Activated T-helper 2 cell treated with anti-CD3 and anti-CD28 coated beads, Interferon-gamma antibody, Interleukin-2, Interleukin-4, amounts not matched to agents 10 μg/mL and 5 μg/mL and 100 μg/mL, durations not matched to agents 14 hours and 24 hours and 36 hours (primary cell): ENCODE measurements around the gene UBTF. TPM values are rescaled to one million over a fixed set of nuclear protein-coding genes. Genes with fewer than 3 reads are reported as not detected.

ENCODE experiments used
- DNase-seq: peaks from one replicate; pipeline ENCODE4 v3.0.0; 2021; ENCODE audit warnings: low spot score
- H3K27ac Mint-ChIP-seq: one replicate; pipeline ENCODE4 v1.8.0; 2021; ENCODE audit warnings: mixed read lengths
- H3K27me3 Mint-ChIP-seq: one replicate; pipeline ENCODE4 v1.8.0; 2021; ENCODE audit warnings: low read depth, mixed read lengths
- H3K36me3 Mint-ChIP-seq: one replicate; pipeline ENCODE4 v1.8.0; 2021; ENCODE audit warnings: low read depth, mixed read lengths
- H3K4me1 Mint-ChIP-seq: one replicate; pipeline ENCODE4 v1.8.0; 2021; ENCODE audit warnings: low read depth, mixed read lengths
- H3K4me3 Mint-ChIP-seq: one replicate; pipeline ENCODE4 v1.8.0; 2021; ENCODE audit warnings: low read depth, mild to moderate bottlenecking, moderate library complexity, mixed read lengths
- H3K9me3 Mint-ChIP-seq: one replicate; pipeline ENCODE4 v1.8.0; 2021; ENCODE audit warnings: mixed read lengths
- intact Hi-C: fragments of 100-400 bp; cut with micrococcal nuclease; formaldehyde crosslinking; loops from one replicate; pipeline ENCODE4 v1.15.1; 2023
- total RNA-seq: library from RNA; stranded (reverse); gene quantifications from 2 replicates; pipeline ENCODE4 v1.2.3, GENCODE V29; 2022

UBTF gene
- 177 and 181 TPM in 2 replicates for total RNA-seq

- Mint-ChIP-seq H3K4me3 (peak within 1 kb of the TSS; percentile 97), H3K27me3 (no peaks in the 10 kb centered on the region), H3K36me3 (peaks cover 36% of the 10 kb centered on the region), H3K9me3 (no peaks in the 10 kb centered on the region), H3K4me1 (peaks cover 36% of the 10 kb centered on the region), H3K27ac (peak within 1 kb of the TSS; percentile 95)
- intact Hi-C loops: loop anchor here (2.0 kb wide), 1 partner anchor 105 kb away; the partner anchor contains the start of gene SLC25A39
- DNase-seq: peak; percentile 64
Measured at GRCh38 chr17:44219616-44220212, at the start of gene UBTF. Gene UBTF (minus strand): TSS chr17:44219675. CDS start chr17:44218229, 1,446 bp downstream.

- peaks cover under 1% of the 10 kb centered on the region for H3K27me3 Mint-ChIP-seq
- H3K36me3 Mint-ChIP-seq: no peaks in the 10 kb centered on the region
- DNase-seq: no peak
- no peaks in the 10 kb centered on the region for H3K4me1 Mint-ChIP-seq
- intact Hi-C loops: no loop called here
- H3K9me3 Mint-ChIP-seq: no peaks in the 10 kb centered on the region
- no peak overlapping the region for H3K27ac Mint-ChIP-seq
- no peak overlapping the region for H3K4me3 Mint-ChIP-seq
Measured at GRCh38 chr17:44268709-44269534, 49.4 kb upstream of the UBTF start.

DNA sequence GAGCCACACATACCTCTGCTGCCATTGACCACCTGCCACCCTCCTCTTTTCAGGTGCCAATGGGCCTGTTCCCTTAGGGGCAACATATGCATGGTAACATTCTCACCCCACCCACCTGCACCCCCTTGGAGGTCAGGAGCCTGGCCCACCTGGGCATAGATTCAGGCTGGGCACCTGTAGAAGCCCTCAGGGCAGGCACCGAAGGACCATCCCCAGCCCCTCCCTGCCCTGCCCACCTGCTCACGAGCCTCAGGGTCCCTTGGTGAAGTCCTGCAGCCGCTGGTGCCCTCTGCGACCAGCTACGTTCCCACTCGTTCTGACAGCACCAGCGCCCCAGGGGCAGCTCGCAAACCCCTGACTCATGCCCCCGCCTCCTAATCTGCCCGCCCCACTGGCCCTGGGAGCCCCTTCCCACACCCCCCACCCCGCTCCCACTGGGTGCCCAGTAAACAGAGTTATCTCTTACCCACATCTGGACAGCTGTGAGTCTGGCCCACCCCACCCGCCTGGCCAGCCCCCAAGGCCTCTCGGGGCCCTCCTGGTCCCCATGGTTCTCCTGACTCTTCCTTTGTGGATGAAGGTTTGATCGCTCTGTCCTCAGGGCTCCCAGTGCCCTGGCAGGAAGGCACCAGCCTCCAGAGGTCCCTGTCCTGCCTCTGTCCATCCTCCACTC lies 48.5 kb upstream of the UBTF start, which contains the start of gene SLC4A1:
Gene SLC4A1 (minus strand): TSS at position 318 of the 673 bp plus-strand sequence. CDS start 5,269 bp downstream, outside the sequence.
- no peak within 1 kb of the TSS for H3K27ac Mint-ChIP-seq
- no peaks in the 10 kb centered on the region for H3K36me3 Mint-ChIP-seq

DNA sequence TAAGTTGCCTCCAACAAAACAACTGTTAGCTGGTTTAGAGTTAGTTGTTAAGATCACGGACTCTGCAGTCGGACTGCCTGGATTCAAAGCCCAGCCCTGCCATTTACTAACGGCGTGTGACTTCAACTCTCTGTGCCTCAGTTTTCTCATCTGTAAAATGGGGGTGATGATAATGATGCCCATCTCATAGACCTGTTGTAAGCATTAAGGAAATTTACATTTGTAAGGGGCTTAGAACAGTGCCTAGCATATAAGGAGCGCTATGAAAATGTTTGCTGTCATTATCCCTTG lies 47.6 kb upstream of the UBTF start:
- H3K27me3 Mint-ChIP-seq: no peaks in the 10 kb centered on the region
- no peaks in the 10 kb centered on the region for H3K36me3 Mint-ChIP-seq
- H3K4me3 Mint-ChIP-seq: no peak overlapping the region
- no peak for DNase-seq
- H3K9me3 Mint-ChIP-seq: no peaks in the 10 kb centered on the region
- H3K27ac Mint-ChIP-seq: no peak overlapping the region
- intact Hi-C loops: no loop called here
- no peaks in the 10 kb centered on the region for H3K4me1 Mint-ChIP-seq

More for the DNA sequence above, 48.5 kb upstream of the UBTF start, which contains the start of gene SLC4A1:
- Mint-ChIP-seq H3K4me1 (no peaks in the 10 kb centered on the region), H3K9me3 (no peaks in the 10 kb centered on the region), H3K27me3 (no peaks in the 10 kb centered on the region), H3K4me3 (no peak within 1 kb of the TSS)
- intact Hi-C loops: no loop called here
- no peak for DNase-seq

DNA sequence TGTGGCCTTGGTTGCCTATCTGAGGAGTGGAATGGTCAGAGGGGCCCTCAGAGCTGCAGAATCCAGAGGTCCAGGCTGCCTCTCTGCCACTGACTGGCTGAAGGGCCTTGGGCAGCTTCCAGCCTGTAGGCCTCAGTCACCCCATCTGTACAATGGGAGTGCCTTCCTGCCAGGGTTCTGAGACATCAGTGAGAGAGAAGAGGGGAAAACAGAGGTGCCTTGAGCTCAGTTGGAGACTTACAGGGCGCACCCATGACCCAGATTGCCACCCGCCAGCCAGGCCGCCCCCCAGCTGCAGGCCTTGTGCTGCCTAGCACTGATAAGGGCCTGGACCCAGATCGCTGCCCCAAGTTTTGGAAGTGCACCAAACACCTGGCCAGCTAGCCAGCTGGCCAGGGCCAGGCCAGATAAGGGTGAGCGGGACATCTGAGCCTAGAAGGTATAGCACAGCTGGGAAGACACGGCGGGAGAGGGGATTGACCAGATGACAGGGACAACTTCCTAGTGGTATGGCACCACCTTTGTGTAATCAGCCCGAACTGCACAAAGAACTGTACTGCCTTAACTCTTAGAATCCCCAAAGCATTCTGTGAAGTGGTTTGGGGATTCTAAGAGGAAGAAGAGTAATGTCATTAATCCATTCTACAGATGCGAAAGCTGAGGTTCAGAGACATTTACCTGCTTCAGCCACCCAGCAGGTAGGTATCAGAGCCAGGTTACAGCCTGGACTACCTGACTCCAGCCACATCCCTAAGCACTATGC lies 47.1 kb upstream of the UBTF start:
- H3K27me3 Mint-ChIP-seq: no peaks in the 10 kb centered on the region
- H3K4me3 Mint-ChIP-seq: no peak overlapping the region
- intact Hi-C loops: no loop called here
- H3K4me1 Mint-ChIP-seq: no peaks in the 10 kb centered on the region
- H3K36me3 Mint-ChIP-seq: no peaks in the 10 kb centered on the region
- no peak for DNase-seq
- H3K27ac Mint-ChIP-seq: no peak overlapping the region
- no peaks in the 10 kb centered on the region for H3K9me3 Mint-ChIP-seq

DNA sequence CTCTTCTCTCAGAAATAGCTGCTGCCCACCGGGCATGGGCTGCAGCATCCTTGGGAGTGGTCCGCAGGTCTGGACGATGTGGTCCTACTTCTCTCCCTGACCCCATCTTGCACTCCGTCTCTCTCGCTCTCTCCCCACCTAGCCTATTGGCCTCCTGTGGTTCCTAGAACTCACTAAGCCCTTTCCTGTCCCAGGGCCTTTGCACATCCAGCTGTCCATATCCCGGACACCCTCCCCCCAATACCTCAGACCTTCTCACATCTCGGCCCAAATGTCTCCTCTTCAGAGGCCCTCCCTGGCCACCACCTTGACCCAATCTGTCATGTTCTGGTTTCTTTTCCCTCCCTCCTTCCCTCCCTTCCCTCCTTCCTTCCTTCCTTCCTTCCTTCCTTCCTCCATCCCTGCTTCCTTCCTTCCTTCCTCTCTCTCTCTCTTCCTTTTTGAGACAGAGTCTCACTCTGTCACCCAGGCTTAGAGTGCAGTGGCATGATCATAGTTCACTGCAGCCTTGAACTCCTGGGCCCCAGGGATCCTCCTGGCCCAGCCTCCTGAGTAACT lies 43.9 kb upstream of the UBTF start:
- Mint-ChIP-seq H3K36me3 (no peaks in the 10 kb centered on the region), H3K4me3 (no peak overlapping the region), H3K4me1 (no peaks in the 10 kb centered on the region), H3K27ac (no peak overlapping the region), H3K27me3 (no peaks in the 10 kb centered on the region), H3K9me3 (no peaks in the 10 kb centered on the region)
- intact Hi-C loops: no loop called here
- DNase-seq: no peak

DNA sequence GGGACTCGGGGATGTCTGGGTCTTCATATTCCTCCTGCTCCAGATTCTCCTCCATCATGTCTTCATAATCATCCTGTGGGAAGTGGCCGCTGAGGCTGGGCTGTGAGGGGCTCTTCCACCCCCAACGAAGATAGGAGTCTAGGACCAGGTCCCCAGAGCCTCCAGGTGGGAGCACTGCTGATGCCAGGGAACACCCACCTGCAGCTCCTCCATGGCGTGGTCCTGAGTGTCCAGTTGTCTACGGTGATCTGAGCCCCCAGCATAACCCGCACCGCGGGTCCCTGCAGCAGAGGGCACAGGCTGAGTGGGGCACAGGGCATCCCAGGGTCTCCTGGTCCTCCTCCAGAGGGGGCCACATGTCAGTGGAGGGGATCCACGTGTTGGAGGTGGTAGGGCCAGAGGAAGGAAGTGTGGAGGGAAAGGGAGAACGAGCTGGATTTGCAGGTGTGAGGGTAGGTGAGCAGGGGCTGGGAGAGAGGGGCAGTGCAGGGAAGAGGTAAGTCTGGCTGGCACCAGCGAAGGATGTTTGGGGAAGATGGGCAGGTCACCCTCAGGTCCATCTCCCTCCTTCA lies 43.3 kb upstream of the UBTF start:
- Mint-ChIP-seq H3K4me1 (no peaks in the 10 kb centered on the region), H3K36me3 (no peaks in the 10 kb centered on the region), H3K9me3 (no peaks in the 10 kb centered on the region), H3K27me3 (no peaks in the 10 kb centered on the region), H3K27ac (no peak overlapping the region), H3K4me3 (no peak overlapping the region)
- intact Hi-C loops: no loop called here
- DNase-seq: no peak

DNA sequence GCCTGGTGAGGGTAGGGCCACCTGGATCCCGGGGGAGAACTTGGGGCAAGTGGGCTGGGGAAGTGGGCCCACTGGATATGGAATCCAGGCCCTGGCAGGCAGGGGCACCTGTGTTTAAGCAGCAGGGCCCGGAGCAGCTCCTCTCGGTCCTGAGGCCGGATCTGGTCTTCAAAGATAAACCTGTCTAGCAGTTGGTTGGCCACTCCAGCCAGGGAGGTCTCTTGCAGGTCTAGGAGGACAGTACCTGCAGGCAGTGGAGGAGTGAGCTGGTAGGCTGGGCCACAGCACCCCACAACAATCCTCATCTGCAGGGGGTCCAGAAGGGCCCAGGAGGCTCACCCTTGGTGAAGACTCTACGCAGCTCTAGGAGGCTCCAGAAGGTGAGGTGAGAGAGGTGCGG lies 40.8 kb upstream of the UBTF start:
- DNase-seq: no peak
- no peaks in the 10 kb centered on the region for H3K9me3 Mint-ChIP-seq
- no peaks in the 10 kb centered on the region for H3K4me1 Mint-ChIP-seq
- no peak overlapping the region for H3K4me3 Mint-ChIP-seq
- intact Hi-C loops: no loop called here
- no peaks in the 10 kb centered on the region for H3K27me3 Mint-ChIP-seq
- no peaks in the 10 kb centered on the region for H3K36me3 Mint-ChIP-seq
- no peak overlapping the region for H3K27ac Mint-ChIP-seq

DNA sequence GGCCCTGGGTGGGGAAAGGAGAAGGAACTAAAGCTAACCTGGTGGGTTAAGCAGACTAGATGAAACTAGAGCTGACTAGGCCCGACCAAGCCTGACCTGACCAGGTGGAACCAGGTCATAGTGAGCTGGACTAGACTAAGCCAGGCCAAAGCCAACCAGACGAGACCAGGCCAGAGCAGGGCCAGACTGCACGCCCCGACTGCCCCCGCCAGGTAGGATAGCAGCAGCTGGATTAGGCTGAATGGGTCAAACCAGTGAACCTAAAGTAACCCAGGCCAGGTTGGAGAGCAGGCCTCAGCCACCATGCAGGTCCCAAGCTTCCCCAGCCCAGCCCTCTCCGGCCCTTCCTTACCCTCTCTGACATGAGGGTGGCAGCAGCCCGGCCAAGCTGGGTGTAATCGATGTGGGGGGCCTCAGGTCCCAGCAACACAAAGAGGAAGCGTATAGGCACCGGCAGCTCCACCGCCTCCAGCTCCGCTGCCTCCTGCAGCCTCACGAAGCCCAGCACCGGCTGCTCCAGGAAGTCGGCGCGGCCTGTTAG lies 39.4 kb upstream of the UBTF start:
- H3K4me1 Mint-ChIP-seq: no peaks in the 10 kb centered on the region
- intact Hi-C loops: no loop called here
- H3K36me3 Mint-ChIP-seq: no peaks in the 10 kb centered on the region
- no peak overlapping the region for H3K27ac Mint-ChIP-seq
- H3K27me3 Mint-ChIP-seq: no peaks in the 10 kb centered on the region
- DNase-seq: no peak
- no peak overlapping the region for H3K4me3 Mint-ChIP-seq
- H3K9me3 Mint-ChIP-seq: no peaks in the 10 kb centered on the region

DNA sequence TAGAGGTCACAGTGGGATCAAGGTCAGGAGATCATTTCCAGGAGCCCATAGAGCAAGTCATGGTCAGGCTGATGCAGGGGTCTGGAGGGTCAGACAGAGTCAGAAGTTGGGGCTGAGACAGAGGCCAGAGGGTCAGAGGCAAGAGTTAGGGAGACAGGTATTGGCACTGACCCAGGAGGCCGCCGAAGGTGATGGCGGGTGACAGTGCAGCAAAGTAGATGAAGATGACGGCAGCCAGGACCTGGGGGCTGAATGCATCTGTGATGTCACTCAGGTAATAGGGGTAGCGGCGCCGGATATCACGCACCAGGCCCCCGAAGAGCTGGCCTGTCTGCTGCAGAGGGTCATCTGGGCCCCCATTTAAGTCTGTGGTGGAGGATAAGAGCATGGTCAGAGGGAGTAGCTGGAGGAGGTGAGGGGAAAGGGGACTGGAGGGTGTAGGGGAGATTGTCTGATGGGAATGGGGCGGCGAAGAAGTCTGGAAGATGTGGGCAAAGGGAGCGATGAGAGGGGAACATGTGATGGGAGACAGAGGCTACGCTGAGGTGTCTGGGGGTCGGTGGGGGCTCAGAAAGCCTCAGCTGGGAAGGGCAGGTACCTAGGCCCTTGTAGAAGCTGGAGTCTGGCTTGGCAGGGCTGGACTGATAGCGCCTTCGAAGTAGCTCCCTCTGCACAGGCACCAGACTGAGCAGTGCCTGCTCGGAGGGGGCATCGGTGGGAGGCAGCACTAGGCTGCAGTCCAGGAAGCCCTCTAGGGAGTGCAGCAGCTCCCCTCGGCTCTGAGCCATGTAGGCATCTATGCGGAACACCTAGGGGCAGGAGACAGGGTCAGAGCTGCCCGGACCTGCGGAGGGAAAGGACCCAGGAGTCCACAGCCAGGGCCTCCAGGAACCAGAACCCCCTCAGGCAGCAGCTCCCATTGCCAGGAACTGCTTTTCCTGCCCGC lies 38.6 kb upstream of the UBTF start:
- H3K27ac Mint-ChIP-seq: no peak overlapping the region
- no peaks in the 10 kb centered on the region for H3K4me1 Mint-ChIP-seq
- no peaks in the 10 kb centered on the region for H3K36me3 Mint-ChIP-seq

DNA sequence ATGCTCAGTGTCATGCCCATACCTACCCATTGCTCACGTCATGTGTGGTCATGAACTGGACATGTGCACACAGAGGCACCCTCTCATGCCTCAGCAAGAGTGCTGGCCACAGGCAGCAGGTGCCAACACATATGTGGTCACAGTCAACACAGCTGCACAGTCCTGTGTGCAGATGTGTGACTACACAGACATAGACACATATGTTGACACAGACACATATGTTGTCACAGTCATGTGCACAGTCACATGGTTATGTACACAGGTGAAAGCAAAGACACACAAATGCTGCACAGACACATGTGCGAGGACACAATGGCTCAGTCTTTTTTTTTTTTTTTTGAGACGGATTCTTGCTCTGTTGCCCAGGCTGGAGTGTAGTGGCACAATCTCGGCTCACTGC lies 37.2 kb upstream of the UBTF start:
- intact Hi-C loops: no loop called here
- H3K27ac Mint-ChIP-seq: no peak overlapping the region
- no peaks in the 10 kb centered on the region for H3K36me3 Mint-ChIP-seq
- no peaks in the 10 kb centered on the region for H3K4me1 Mint-ChIP-seq
- H3K9me3 Mint-ChIP-seq: no peaks in the 10 kb centered on the region
- DNase-seq: no peak
- H3K4me3 Mint-ChIP-seq: no peak overlapping the region
- H3K27me3 Mint-ChIP-seq: no peaks in the 10 kb centered on the region

More for the DNA sequence above, 38.6 kb upstream of the UBTF start:
- no peak overlapping the region for H3K4me3 Mint-ChIP-seq
- no peaks in the 10 kb centered on the region for H3K27me3 Mint-ChIP-seq
- no peak for DNase-seq
- intact Hi-C loops: no loop called here
- no peaks in the 10 kb centered on the region for H3K9me3 Mint-ChIP-seq
